Calu3 (cell line): ENCODE measurements around the gene ACSS3. TPM values are rescaled to one million over a fixed set of nuclear protein-coding genes. Genes with fewer than 3 reads are reported as not detected.

Source experiments
- Bru-seq: library from RNA; stranded (reverse); fragments of 400-500 nt; gene quantifications from one replicate; lab custom pipeline; 2021; lab: Mats Ljungman, UMichigan
- BruChase-seq, 2 experiments: library from RNA; stranded (reverse); fragments of 400-500 nt; gene quantifications; one replicate each; lab custom pipeline; 2021; lab: Mats Ljungman, UMichigan
- BruUV-seq: library from RNA; stranded (reverse); fragments of 400-500 nt; replicated peaks from 2 replicates; lab custom pipeline; 2021; lab: Mats Ljungman, UMichigan
- CTCF ChIA-PET: fragments of 300-600 bp; sonication (Branson Sonifier 250); formaldehyde crosslinking; loops from one replicate; lab custom pipeline; 2022; ENCODE audit warnings: antibody characterized with exemption; lab: Charles Lee
- DNase-seq: peaks from one replicate; pipeline ENCODE4 v3.0.0; 2022
- H3K27ac Mint-ChIP-seq: one replicate; pipeline ENCODE4 v1.8.0; 2022; ENCODE audit warnings: mixed read lengths; ENCODE audit not compliant: unreplicated experiment
- H3K27me3 Mint-ChIP-seq: one replicate; pipeline ENCODE4 v1.8.0; 2022; ENCODE audit warnings: mixed read lengths; ENCODE audit not compliant: unreplicated experiment
- H3K36me3 Mint-ChIP-seq: one replicate; pipeline ENCODE4 v1.8.0; 2022; ENCODE audit warnings: mild to moderate bottlenecking, moderate library complexity, mixed read lengths; ENCODE audit not compliant: insufficient read depth, unreplicated experiment
- H3K4me1 Mint-ChIP-seq: one replicate; pipeline ENCODE4 v1.8.0; 2022; ENCODE audit warnings: mild to moderate bottlenecking, low read depth, mixed read lengths; ENCODE audit not compliant: unreplicated experiment
- H3K4me3 Mint-ChIP-seq: one replicate; pipeline ENCODE4 v1.8.0; 2022; ENCODE audit warnings: mild to moderate bottlenecking, low read depth, moderate library complexity, mixed read lengths; ENCODE audit not compliant: unreplicated experiment
- H3K9me3 Mint-ChIP-seq: one replicate; pipeline ENCODE4 v1.8.0; 2022; ENCODE audit warnings: low read depth, mixed read lengths; ENCODE audit not compliant: unreplicated experiment
- intact Hi-C: fragments of 100-400 bp; cut with micrococcal nuclease; formaldehyde crosslinking; loops from one replicate; pipeline ENCODE4 v1.10.0; 2022; ENCODE audit not compliant: unreplicated experiment
- long read RNA-seq: library from polyadenylated mRNA; stranded (forward); transcript quantifications from one replicate; pipeline ENCODE4 v2.0.0, GENCODE V29; 2022
- total RNA-seq: library from RNA; stranded (reverse); gene quantifications from 2 replicates; pipeline ENCODE4 v1.2.3, GENCODE V29; 2022
- TF ChIP-seq, protein P1 (sequence below): fragments of 200-600 bp; IDR thresholded peaks from one replicate; pipeline ENCODE4 v1.8.0; 2022; ENCODE audit warnings: antibody characterized with exemption; ENCODE audit not compliant: unreplicated experiment

The ACSS3 gene, protein sequence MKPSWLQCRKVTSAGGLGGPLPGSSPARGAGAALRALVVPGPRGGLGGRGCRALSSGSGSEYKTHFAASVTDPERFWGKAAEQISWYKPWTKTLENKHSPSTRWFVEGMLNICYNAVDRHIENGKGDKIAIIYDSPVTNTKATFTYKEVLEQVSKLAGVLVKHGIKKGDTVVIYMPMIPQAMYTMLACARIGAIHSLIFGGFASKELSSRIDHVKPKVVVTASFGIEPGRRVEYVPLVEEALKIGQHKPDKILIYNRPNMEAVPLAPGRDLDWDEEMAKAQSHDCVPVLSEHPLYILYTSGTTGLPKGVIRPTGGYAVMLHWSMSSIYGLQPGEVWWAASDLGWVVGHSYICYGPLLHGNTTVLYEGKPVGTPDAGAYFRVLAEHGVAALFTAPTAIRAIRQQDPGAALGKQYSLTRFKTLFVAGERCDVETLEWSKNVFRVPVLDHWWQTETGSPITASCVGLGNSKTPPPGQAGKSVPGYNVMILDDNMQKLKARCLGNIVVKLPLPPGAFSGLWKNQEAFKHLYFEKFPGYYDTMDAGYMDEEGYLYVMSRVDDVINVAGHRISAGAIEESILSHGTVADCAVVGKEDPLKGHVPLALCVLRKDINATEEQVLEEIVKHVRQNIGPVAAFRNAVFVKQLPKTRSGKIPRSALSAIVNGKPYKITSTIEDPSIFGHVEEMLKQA
- 0.21 and 0.47 TPM in 2 replicates for total RNA-seq
- percentile 0 among the genes with signal in this experiment for Bru-seq, nascent RNA
- BruChase-seq, experiment 1, labeled RNA remaining after a 6-hour chase: not detected
- not detected for BruChase-seq, experiment 2, labeled RNA remaining after a 2-hour chase
- long read RNA-seq: 0 reads

DNA sequence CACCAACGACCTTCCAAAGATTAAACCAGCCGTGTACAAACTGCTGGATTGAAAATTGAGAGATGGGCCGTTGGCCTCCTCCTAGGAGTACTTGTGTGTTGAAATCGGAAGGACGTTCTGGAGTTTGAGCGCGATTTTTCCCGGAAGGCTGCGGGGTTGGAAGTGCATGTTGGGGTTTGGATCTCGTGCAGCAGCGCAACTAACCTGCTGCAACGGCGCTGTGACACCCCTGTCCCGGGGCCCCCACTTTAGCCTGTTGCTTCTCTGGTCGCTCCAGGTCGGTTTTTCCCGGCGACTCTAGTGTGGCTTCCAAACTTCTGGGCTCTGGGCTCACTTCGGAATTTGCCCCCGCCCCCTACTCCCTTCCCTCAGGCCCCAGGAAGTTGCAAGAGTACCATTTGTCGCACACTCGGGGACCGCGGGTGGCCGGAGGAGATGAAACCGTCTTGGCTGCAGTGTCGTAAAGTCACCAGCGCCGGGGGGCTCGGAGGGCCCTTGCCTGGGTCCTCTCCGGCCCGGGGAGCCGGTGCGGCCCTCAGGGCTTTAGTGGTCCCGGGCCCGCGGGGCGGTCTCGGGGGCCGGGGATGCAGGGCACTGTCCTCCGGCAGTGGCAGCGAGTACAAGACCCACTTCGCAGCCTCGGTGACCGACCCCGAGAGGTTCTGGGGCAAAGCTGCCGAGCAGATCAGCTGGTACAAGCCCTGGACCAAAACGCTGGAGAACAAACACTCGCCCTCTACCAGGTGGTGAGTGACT is at the start of gene ACSS3:
Gene ACSS3 (plus strand): TSS at position 394 of the 756 bp plus-strand sequence. CDS start 42 bp downstream, at position 436.
- TF ChIP-seq, protein P1, sequence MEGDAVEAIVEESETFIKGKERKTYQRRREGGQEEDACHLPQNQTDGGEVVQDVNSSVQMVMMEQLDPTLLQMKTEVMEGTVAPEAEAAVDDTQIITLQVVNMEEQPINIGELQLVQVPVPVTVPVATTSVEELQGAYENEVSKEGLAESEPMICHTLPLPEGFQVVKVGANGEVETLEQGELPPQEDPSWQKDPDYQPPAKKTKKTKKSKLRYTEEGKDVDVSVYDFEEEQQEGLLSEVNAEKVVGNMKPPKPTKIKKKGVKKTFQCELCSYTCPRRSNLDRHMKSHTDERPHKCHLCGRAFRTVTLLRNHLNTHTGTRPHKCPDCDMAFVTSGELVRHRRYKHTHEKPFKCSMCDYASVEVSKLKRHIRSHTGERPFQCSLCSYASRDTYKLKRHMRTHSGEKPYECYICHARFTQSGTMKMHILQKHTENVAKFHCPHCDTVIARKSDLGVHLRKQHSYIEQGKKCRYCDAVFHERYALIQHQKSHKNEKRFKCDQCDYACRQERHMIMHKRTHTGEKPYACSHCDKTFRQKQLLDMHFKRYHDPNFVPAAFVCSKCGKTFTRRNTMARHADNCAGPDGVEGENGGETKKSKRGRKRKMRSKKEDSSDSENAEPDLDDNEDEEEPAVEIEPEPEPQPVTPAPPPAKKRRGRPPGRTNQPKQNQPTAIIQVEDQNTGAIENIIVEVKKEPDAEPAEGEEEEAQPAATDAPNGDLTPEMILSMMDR: no peak
- Mint-ChIP-seq H3K27ac (no peak within 1 kb of the TSS), H3K36me3 (no peaks in the 10 kb centered on the region), H3K27me3 (no peaks in the 10 kb centered on the region), H3K4me3 (no peak within 1 kb of the TSS), H3K4me1 (peaks cover 8% of the 10 kb centered on the region), H3K9me3 (peaks cover 4% of the 10 kb centered on the region)
- CTCF ChIA-PET: no interaction called here
- DNase-seq: no peak
- intact Hi-C loops: no loop called here
- BruUV-seq: no TSS peak

DNA sequence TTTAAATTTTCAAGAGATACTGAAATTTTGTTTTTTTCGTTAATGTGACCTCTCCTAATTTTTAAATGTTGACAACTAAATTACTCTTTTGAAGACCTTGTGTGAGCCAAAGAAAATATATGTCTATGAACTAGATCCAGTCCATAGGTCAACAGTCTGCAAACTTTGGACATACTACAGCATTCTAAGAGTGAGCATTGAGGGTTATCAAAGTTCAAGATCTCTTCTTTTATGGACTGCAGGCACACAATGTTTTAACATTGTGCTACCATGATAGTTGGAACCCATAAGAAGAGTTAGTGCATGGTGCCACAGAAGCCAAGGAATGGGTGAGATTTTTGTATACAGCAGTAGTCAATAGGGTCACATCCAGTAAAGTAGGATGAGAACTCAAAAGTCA is 43.0 kb upstream of the ACSS3 start:
- no TSS peak for BruUV-seq
- no peak for DNase-seq
- CTCF ChIA-PET: interaction anchor here (0.7 kb wide), 1 partner anchor 751 kb away, joined by 4 read pairs; no protein-coding TSS in a partner anchor
- no peaks in the 10 kb centered on the region for H3K27me3 Mint-ChIP-seq
- H3K4me3 Mint-ChIP-seq: no peak overlapping the region
- TF ChIP-seq, protein P1: no peak
- H3K36me3 Mint-ChIP-seq: no peaks in the 10 kb centered on the region
- H3K9me3 Mint-ChIP-seq: peaks cover 3% of the 10 kb centered on the region
- intact Hi-C loops: no loop called here
- no peaks in the 10 kb centered on the region for H3K4me1 Mint-ChIP-seq
- H3K27ac Mint-ChIP-seq: no peak overlapping the region

DNA sequence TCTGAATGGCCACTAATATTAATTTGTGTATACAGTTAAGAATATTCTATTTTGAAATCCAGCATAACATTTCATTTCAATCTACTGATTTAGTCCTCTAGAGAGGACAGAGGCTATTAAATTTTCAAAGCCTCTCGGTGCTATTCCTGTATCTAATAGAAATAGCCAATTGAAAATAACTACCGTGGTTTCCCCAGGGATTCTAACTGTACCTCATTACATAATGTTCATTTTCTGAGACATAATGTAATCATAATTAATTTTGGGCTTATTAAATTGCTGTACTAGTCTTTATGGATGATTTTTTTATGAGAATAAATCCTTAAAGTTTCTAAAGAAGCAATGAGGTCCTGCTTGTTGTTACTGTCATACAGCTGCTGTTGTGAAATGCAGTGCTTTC is 38.6 kb upstream of the ACSS3 start:
- no peak for DNase-seq
- H3K27me3 Mint-ChIP-seq: no peaks in the 10 kb centered on the region
- intact Hi-C loops: no loop called here

More for the DNA sequence above, 38.6 kb upstream of the ACSS3 start:
- no TSS peak for BruUV-seq
- Mint-ChIP-seq H3K4me1 (no peaks in the 10 kb centered on the region), H3K9me3 (no peaks in the 10 kb centered on the region), H3K27ac (no peak overlapping the region), H3K36me3 (no peaks in the 10 kb centered on the region), H3K4me3 (no peak overlapping the region)
- CTCF ChIA-PET: interaction anchor here (1.4 kb wide), 1 partner anchor 29 kb away, joined by 8 read pairs; no protein-coding TSS in a partner anchor
- TF ChIP-seq, protein P1: no peak
